ENCODE results near the gene ATAD1. TPM values are rescaled to one million over a fixed set of nuclear protein-coding genes. Genes with fewer than 3 reads are reported as not detected.

ATAD1 gene
- total and polyA plus RNA-seq, 2 of the 8 experiments (the other 6 are each of a cell fraction or from before 2014, with no cell fraction given) = 8.9 to 35.3 TPM

DNA sequence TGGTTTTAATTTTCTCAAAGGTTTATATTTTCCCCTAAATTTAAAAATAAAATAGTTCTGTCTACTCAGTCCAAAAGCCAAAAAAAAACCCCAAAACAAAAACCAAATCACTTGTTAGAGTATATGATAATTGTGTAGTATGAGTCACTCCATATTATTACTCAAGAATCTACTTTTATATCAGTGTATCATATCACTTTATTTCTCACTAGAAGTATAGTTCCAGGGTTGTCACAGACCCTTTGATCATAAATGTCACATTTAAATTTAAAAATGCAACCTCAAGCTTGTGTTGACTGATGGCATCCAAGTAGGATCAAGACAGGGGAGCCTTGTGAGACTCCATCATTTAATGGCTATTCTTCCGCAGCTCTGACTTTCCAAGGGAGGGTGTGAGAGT lies 97.4 kb downstream of the ATAD1 start:
- no peak overlapping the region for H2BK120ac ChIP-seq (replicated peaks; ENCODE audit: low read depth, low read length)
- H2AK5ac ChIP-seq (ENCODE audit: low read depth, low read length) = no peak overlapping the region
- H4K8ac ChIP-seq (ENCODE audit: extremely low read depth, insufficient read depth, low read length) = no peak overlapping the region
- CTCF ChIA-PET (ENCODE audit: partially characterized antibody) = interaction anchor here (0.9 to 1.8 kb wide), 2 partner anchors 11 to 190 kb away, joined by 3 to 4 read pairs; no protein-coding TSS in a partner anchor
- no peak overlapping the region for H2BK20ac ChIP-seq (ENCODE audit: low read length)
- H2BK12ac ChIP-seq (ENCODE audit: low read depth, low read length) = no peak overlapping the region
- no peak overlapping the region for H3K56ac ChIP-seq (replicated peaks; ENCODE audit: insufficient read length, low read depth, low read length)
- H4K91ac ChIP-seq (replicated peaks; ENCODE audit: insufficient read length, low read length) = no peak overlapping the region
- 94% methylated on average over 1 of the region's 1 CpG; no CpG with 5 or more reads in 1 of the 2 experiments for WGBS, 2 experiments (ENCODE audit: extremely low coverage in 1 of 2, insufficient coverage in 1 of 2, insufficient read length in 1 of 2, insufficient replicate concordance in 2 of 2, low coverage in 1 of 2, low lambda C conversion rate in 2 of 2, missing lambda C conversion rate in 1 of 2)
- no peak overlapping the region for H3K14ac ChIP-seq (ENCODE audit: insufficient read length)
- no peak overlapping the region for H2BK15ac ChIP-seq (ENCODE audit: low read length)
- no peak overlapping the region for H4K5ac ChIP-seq (ENCODE audit: insufficient read length, low read depth, low read length)
- no peak overlapping the region for H3K4ac ChIP-seq (replicated peaks; ENCODE audit: insufficient read length, low read depth, low read length)
- H3K9ac ChIP-seq (replicated peaks in 1 of 4; ENCODE audit: extremely low read depth in 1 of 4, low read depth in 3 of 4, low read length in 3 of 4) = no peak overlapping the region
- no peaks in the 10 kb centered on the region for H3K27me3 ChIP-seq (replicated peaks in 1 of 4; ENCODE audit: control insufficient read depth in 3 of 4, extremely low read depth in 1 of 4, insufficient read depth in 3 of 4, low read length in 3 of 4)
- DNase-seq (ENCODE audit: low read depth in 1 of 2, low spot score in 2 of 2) = no peak
- no peaks in the 10 kb centered on the region for H3K79me1 ChIP-seq (ENCODE audit: low read depth, low read length)
- H4K20me1 ChIP-seq (replicated peaks in 1 of 2; ENCODE audit: control insufficient read depth in 1 of 2, insufficient read depth in 2 of 2, low read length in 2 of 2) = no peaks in the 10 kb centered on the region
- no peaks in the 10 kb centered on the region for H3K4me1 ChIP-seq (replicated peaks in 1 of 4; ENCODE audit: control insufficient read depth in 3 of 4, insufficient read depth in 4 of 4, low read length in 3 of 4)
- H2BK5ac ChIP-seq (ENCODE audit: low read depth, low read length) = no peak overlapping the region
- H3K36me3 ChIP-seq (ENCODE audit: control insufficient read depth in 2 of 4, insufficient read depth in 4 of 4, low read length in 3 of 4) = peaks cover 0 to 11% (median 1%) of the 10 kb centered on the region in 4 experiments; a peak in 4 of 8 replicates
- POLR2A ChIA-PET (ENCODE audit: partially characterized antibody) = no interaction called here
- no peak overlapping the region for H3K4me3 ChIP-seq (ENCODE audit: extremely low read depth in 1 of 4, insufficient read depth in 2 of 4, low read depth in 3 of 4, low read length in 4 of 4)
- no peak overlapping the region for H3K18ac ChIP-seq (ENCODE audit: extremely low read depth, low read length)
- H3K9me3 ChIP-seq (ENCODE audit: insufficient read depth in 2 of 2, low read depth in 1 of 2, low read length in 1 of 2) = no peaks in the 10 kb centered on the region
- no peak overlapping the region for H3K27ac ChIP-seq (ENCODE audit: low read depth, low read length)
- H2AFZ ChIP-seq (ENCODE audit: low read length) = no peak overlapping the region
- H3K23me2 ChIP-seq (ENCODE audit: low read depth, low read length) = no peaks in the 10 kb centered on the region
- no peak overlapping the region for H3K4me2 ChIP-seq (ENCODE audit: insufficient read depth in 1 of 2, low read depth in 2 of 2, low read length in 2 of 2)
- no peaks in the 10 kb centered on the region for H3K79me2 ChIP-seq (ENCODE audit: control insufficient read depth in 1 of 2, insufficient read depth in 2 of 2, low read length in 2 of 2)
- no peak for FAIRE-seq
- H3K23ac ChIP-seq (ENCODE audit: insufficient read length) = no peak overlapping the region
- TF ChIP-seq HDAC2 (IDR thresholded peaks at IDR 0.05; ENCODE audit: borderline replicate concordance in 1 of 2, low read depth in 2 of 2, low read length in 2 of 2) (no peak), CEBPB (IDR thresholded peaks at IDR 0.05; ENCODE audit: low read depth, low read length) (no peak), KDM1A (IDR thresholded peaks at IDR 0.05; ENCODE audit: borderline replicate concordance, low read length) (no peak), BACH1 (IDR thresholded peaks at IDR 0.05; ENCODE audit: low read length) (no peak), BCL11A (IDR thresholded peaks at IDR 0.05; ENCODE audit: low read depth in 2 of 2, low read length in 2 of 2) (no peak), EGR1 (IDR thresholded peaks at IDR 0.05; ENCODE audit: borderline replicate concordance, low read depth, low read length) (no peak), TEAD4 (IDR thresholded peaks at IDR 0.05; ENCODE audit: low read depth, low read length) (no peak), YY1 (IDR thresholded peaks at IDR 0.05; ENCODE audit: low read depth, low read length) (no peak), KDM5A (IDR thresholded peaks at IDR 0.05; ENCODE audit: low read length) (no peak), TCF12 (IDR thresholded peaks at IDR 0.05; ENCODE audit: low read depth, low read length) (no peak), RBBP5 (IDR thresholded peaks at IDR 0.05; ENCODE audit: borderline replicate concordance, low read depth, low read length) (no peak), TBP (IDR thresholded peaks at IDR 0.05; ENCODE audit: low read depth, low read length) (no peak), JUND (IDR thresholded peaks at IDR 0.05; ENCODE audit: low read length) (no peak), ZNF274 (IDR thresholded peaks at IDR 0.05; ENCODE audit: borderline replicate concordance, extremely low read depth, low read length) (no peak), CBX5 (IDR thresholded peaks at IDR 0.05; ENCODE audit: low read depth, low read length) (no peak), BRCA1 (IDR thresholded peaks at IDR 0.05; ENCODE audit: low read depth, low read length) (no peak)

Data from H1 (cell line).